IMR-90 (cell line): Measurements from ENCODE around the gene YJEFN3. TPM values are rescaled to one million over a fixed set of nuclear protein-coding genes. Genes with fewer than 3 reads are reported as not detected.
A peak's percentile ranks its signal among the peaks of the same experiment; 100 is the strongest.

ENCODE experiments used
- ATAC-seq: fragments of 200-7000 bp; cut with Tn5 transposase; 2 replicates; pipeline ENCODE4 v1.9.1; 2020; ENCODE audit warnings: low read depth, mild to moderate bottlenecking, moderate library complexity
- BruUV-seq: library from RNA; stranded (reverse); fragments of 400-500 nt; replicated peaks from 2 replicates; lab custom pipeline; 2021; lab: Mats Ljungman, UMichigan
- CTCF ChIA-PET: fragments of 300-600 bp; formaldehyde crosslinking; extraction: SDS; loops from one replicate; lab custom pipeline; 2021; ENCODE audit warnings: antibody characterized with exemption; lab: Yijun Ruan, JAX
- POLR2A ChIA-PET: fragments of 300-600 bp; sonication (Branson Sonifier 250); formaldehyde crosslinking; loops from one replicate; lab custom pipeline; 2022; ENCODE audit warnings: antibody characterized with exemption; ENCODE audit not compliant: unreplicated experiment; lab: Charles Lee
- DNase-seq: peaks from one replicate; pipeline ENCODE4 v3.0.0; 2013
- H2AFZ ChIP-seq: replicated peaks from 2 replicates; pipeline ENCODE3; 2013; ENCODE audit warnings: low read length, mild to moderate bottlenecking; ENCODE audit not compliant: poor library complexity
- H2AK5ac ChIP-seq: 2 replicates; pipeline ENCODE4 v1.6.1; 2013; ENCODE audit warnings: low read depth, low read length, inconsistent platforms
- H2AK9ac ChIP-seq: replicated peaks from 2 replicates; pipeline ENCODE3; 2013; ENCODE audit warnings: mild to moderate bottlenecking, low read depth, low read length, moderate library complexity; ENCODE audit not compliant: poor library complexity
- H2BK120ac ChIP-seq: 2 replicates; pipeline ENCODE4 v1.6.1; 2013; ENCODE audit warnings: low read depth, low read length, inconsistent platforms
- H2BK15ac ChIP-seq: 3 replicates; pipeline ENCODE4 v1.6.1; 2013; ENCODE audit warnings: low read depth, low read length, inconsistent platforms
- H2BK20ac ChIP-seq: 2 replicates; pipeline ENCODE4 v1.6.1; 2013; ENCODE audit warnings: low read depth, mild to moderate bottlenecking, inconsistent platforms, low read length, moderate library complexity
- H2BK5ac ChIP-seq: 2 replicates; pipeline ENCODE4 v1.6.1; 2013; ENCODE audit warnings: mild to moderate bottlenecking, low read depth, low read length, inconsistent platforms; ENCODE audit not compliant: poor library complexity, severe bottlenecking
- H3K14ac ChIP-seq: replicated peaks from 2 replicates; pipeline ENCODE4 v1.6.1; 2013; ENCODE audit warnings: low read depth, low read length, inconsistent platforms
- H3K18ac ChIP-seq: 2 replicates; pipeline ENCODE4 v1.6.1; 2013; ENCODE audit warnings: low read depth, low read length, control low read depth
- H3K23ac ChIP-seq: 2 replicates; pipeline ENCODE4 v1.6.1; 2013; ENCODE audit warnings: low read depth, low read length, inconsistent platforms
- H3K27ac ChIP-seq: 2 replicates; pipeline ENCODE4 v1.5.1; 2013; ENCODE audit warnings: mild to moderate bottlenecking, control low read depth, low read length; ENCODE audit not compliant: insufficient read depth
- H3K27me3 ChIP-seq: 2 replicates; pipeline ENCODE4 v1.6.1; 2013; ENCODE audit warnings: low read length; ENCODE audit not compliant: control insufficient read depth, insufficient read depth
- H3K36me3 ChIP-seq: 2 replicates; pipeline ENCODE4 v1.6.1; 2013; ENCODE audit warnings: low read length, mixed read lengths; ENCODE audit not compliant: control insufficient read depth, insufficient read depth
- H3K4ac ChIP-seq: 2 replicates; pipeline ENCODE4 v1.6.1; 2013; ENCODE audit warnings: low read depth, low read length, inconsistent platforms
- H3K4me1 ChIP-seq: 2 replicates; pipeline ENCODE4 v1.6.1; 2013; ENCODE audit warnings: low read length, mixed read lengths; ENCODE audit not compliant: control insufficient read depth, insufficient read depth
- H3K4me2 ChIP-seq: 2 replicates; pipeline ENCODE4 v1.6.1; 2013; ENCODE audit warnings: low read depth, mild to moderate bottlenecking, control low read depth, low read length, moderate library complexity
- H3K4me3 ChIP-seq: 2 replicates; pipeline ENCODE4 v1.5.1; 2013; ENCODE audit warnings: low read depth, mild to moderate bottlenecking, control low read depth, low read length, moderate library complexity; ENCODE audit not compliant: insufficient read depth
- H3K56ac ChIP-seq: 2 replicates; pipeline ENCODE4 v1.6.1; 2013; ENCODE audit warnings: low read length, inconsistent platforms; ENCODE audit not compliant: insufficient read depth; ENCODE audit errors: extremely low read depth
- H3K79me1 ChIP-seq, 2 experiments: 2 replicates each; pipeline ENCODE4 v1.6.1; 2013; ENCODE audit warnings: low read length in 2 of 2, inconsistent platforms in 1 of 2, low read depth in 1 of 2
- H3K9ac ChIP-seq: 2 replicates; pipeline ENCODE4 v1.6.1; 2013; ENCODE audit warnings: low read depth, low read length, control low read depth
- H3K9me1 ChIP-seq: 2 replicates; pipeline ENCODE4 v1.6.1; 2013; ENCODE audit warnings: low read length, inconsistent platforms; ENCODE audit not compliant: insufficient read depth
- H3K9me3 ChIP-seq: 2 replicates; pipeline ENCODE4 v1.6.1; 2013; ENCODE audit warnings: low read length; ENCODE audit not compliant: control insufficient read depth, insufficient read depth
- H4K20me1 ChIP-seq: 2 replicates; pipeline ENCODE4 v1.6.1; 2013; ENCODE audit warnings: low read length, inconsistent platforms; ENCODE audit not compliant: insufficient read depth
- H4K5ac ChIP-seq: 2 replicates; pipeline ENCODE4 v1.6.1; 2013; ENCODE audit warnings: mild to moderate bottlenecking, low read depth, low read length, control low read depth
- H4K8ac ChIP-seq, 2 experiments: 2 replicates each; pipeline ENCODE4 v1.6.1; 2013; ENCODE audit warnings: low read depth in 2 of 2, low read length in 2 of 2, control low read depth in 1 of 2, inconsistent platforms in 1 of 2
- H4K91ac ChIP-seq: 2 replicates; pipeline ENCODE4 v1.6.1; 2013; ENCODE audit warnings: low read depth, low read length, inconsistent platforms; ENCODE audit not compliant: insufficient read depth
- CHD1 ChIP-seq: IDR thresholded peaks from 2 replicates; pipeline ENCODE4 v1.6.1; 2012; ENCODE audit warnings: low read depth, low read length, improper control_type of control experiment
- CTCF ChIP-seq: conservative IDR thresholded peaks from 2 replicates; pipeline ENCODE4 v1.5.1; 2012; ENCODE audit warnings: mild to moderate bottlenecking, low read depth, low read length, improper control_type of control experiment
- MAFK ChIP-seq: IDR thresholded peaks from 2 replicates; pipeline ENCODE4 v1.6.1; 2012; ENCODE audit warnings: low read depth, low read length, improper control_type of control experiment
- MAZ ChIP-seq: IDR thresholded peaks from 2 replicates; pipeline ENCODE4 v1.6.1; 2012; ENCODE audit warnings: low read depth, mild to moderate bottlenecking, low read length, improper control_type of control experiment, moderate library complexity, borderline replicate concordance
- MXI1 ChIP-seq: IDR thresholded peaks from 2 replicates; pipeline ENCODE4 v1.6.1; 2012; ENCODE audit warnings: low read depth, mild to moderate bottlenecking, low read length, moderate library complexity, borderline replicate concordance
- RFX5 ChIP-seq: IDR thresholded peaks from 2 replicates; pipeline ENCODE4 v1.8.0; 2012; ENCODE audit warnings: low read depth, mild to moderate bottlenecking, low read length, moderate library complexity
- SMC3 ChIP-seq: fragments of 150-350 bp; IDR thresholded peaks from 2 replicates; pipeline ENCODE4 v1.6.1; 2016; ENCODE audit warnings: low read depth, mild to moderate bottlenecking, antibody characterized with exemption, low read length, moderate library complexity
- USF2 ChIP-seq: fragments of 150-350 bp; IDR thresholded peaks from 2 replicates; pipeline ENCODE4 v1.6.1; 2017; ENCODE audit warnings: mild to moderate bottlenecking, antibody characterized with exemption, low read length, low read depth
- WGBS, 2 experiments: methylation state at CpG; one replicate each; pipeline versions ENCODE4 v1.1.5 to v1.1.7; 2013; ENCODE audit warnings: missing lambda C conversion rate in 2 of 2; ENCODE audit not compliant: insufficient read length in 1 of 2; ENCODE audit errors: extremely low coverage in 2 of 2; 5-methylcytosine and 5-hydroxymethylcytosine counted together
- dilution Hi-C: fragments of 300-500 bp; cut with HindIII; formaldehyde crosslinking; loops from one replicate; pipeline ENCODE4 v1.14.3; 2018; ENCODE audit warnings: low sequenced_read_pairs; ENCODE audit not compliant: unreplicated experiment
- in situ Hi-C: fragments of 300-500 bp; cut with MboI; formaldehyde crosslinking; loops from 3 replicates; pipeline ENCODE4 v1.14.3; 2019; ENCODE audit warnings: low sequenced_read_pairs, inconsistent platforms, mixed read lengths
- intact Hi-C: fragments of 100-400 bp; cut with micrococcal nuclease; formaldehyde crosslinking; loops from 2 replicates; pipeline ENCODE4 v1.10.0; 2022
- polyA plus RNA-seq, 3 experiments: library from polyadenylated mRNA; depleted of rRNA; stranded (reverse); fragments of >200 nt; gene quantifications; 2 replicates each; pipeline ENCODE4 v1.2.3, GENCODE V29; 2012; ENCODE audit warnings: low replicate concordance in 1 of 3
- total RNA-seq: library from RNA; depleted of rRNA; stranded (reverse); fragments of >200 nt; gene quantifications from 2 replicates; pipeline ENCODE4 v1.2.3, GENCODE V29; 2012

Gene YJEFN3
- total and polyA plus RNA-seq, 2 of the 4 experiments (the other 2 are of a cell fraction): 0.72 to 4.0 TPM

DNA sequence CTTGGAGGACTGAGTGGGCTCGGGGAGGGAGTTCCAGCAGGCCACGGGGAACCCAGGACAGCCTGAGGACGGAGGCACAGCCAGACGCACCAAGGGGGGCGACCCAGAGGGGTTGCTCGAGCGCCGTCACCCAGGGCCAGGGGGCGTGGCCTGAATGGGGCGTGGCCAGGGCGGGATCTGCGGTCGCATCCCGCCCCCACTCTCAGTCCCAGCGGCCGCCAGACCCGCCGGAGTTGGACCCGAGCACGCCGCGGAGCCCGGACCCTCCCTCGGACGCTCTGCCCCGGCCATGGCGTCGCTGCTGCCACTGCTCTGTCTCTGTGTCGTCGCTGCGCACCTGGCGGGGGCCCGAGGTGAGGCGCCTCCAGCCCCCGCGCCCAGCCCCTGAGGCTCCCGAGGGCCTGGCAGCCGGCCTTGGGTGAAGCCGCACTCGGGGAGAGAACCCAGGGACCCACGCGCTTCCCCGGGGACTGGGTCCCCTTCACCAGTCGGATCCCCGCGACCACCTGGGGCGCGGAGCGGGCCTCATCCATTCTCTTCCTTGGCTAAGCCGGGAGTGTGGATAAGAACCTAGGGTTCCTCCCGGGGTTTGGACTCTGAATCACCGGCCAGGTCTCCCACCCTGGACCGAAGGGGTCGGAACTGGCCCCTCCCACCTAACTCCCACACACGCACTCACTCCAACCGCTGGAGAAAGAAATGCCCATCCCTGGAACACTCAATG, 9.5 kb downstream of the YJEFN3 start, which contains the start of gene CILP2:
TSS of gene CILP2 (plus strand) at position 205 of the 724 bp plus-strand sequence. CDS start at position 290, 85 bp downstream.
- H3K14ac ChIP-seq: no peak within 1 kb of the TSS
- H3K18ac ChIP-seq: no peak within 1 kb of the TSS
- H3K9ac ChIP-seq: no peak within 1 kb of the TSS
- H3K4me3 ChIP-seq: no peak within 1 kb of the TSS
- H2BK120ac ChIP-seq: no peak within 1 kb of the TSS
- in situ Hi-C loops: loop anchor here (5.0 to 25.0 kb wide), 2 partner anchors 104 to 424 kb away; partner anchors contain the start of gene GMIP
- intact Hi-C loops: no loop called here
- no peak within 1 kb of the TSS for H2AK5ac ChIP-seq
- WGBS, 2 experiments: 10% methylated on average over 36 of the region's 56 CpGs; no CpG with 5 or more reads in 1 of the 2 experiments
- no peak within 1 kb of the TSS for H3K23ac ChIP-seq
- H3K9me1 ChIP-seq: no peaks in the 10 kb centered on the region
- ChIA-PET CTCF (interaction anchor here (1.1 kb wide), 1 partner anchor 17 kb away, joined by 3 read pairs; no protein-coding TSS in a partner anchor), POLR2A (no interaction called here)
- peak within 1 kb of the TSS; percentile 33; the same call in 1 of the 2 replicates for H3K4me2 ChIP-seq
- H3K4ac ChIP-seq: no peak within 1 kb of the TSS
- no peak within 1 kb of the TSS for H2BK5ac ChIP-seq
- BruUV-seq: no TSS peak
- H3K36me3 ChIP-seq: no peaks in the 10 kb centered on the region
- peak within 1 kb of the TSS; percentile 70 for H2AFZ ChIP-seq
- TF ChIP-seq MXI1 (no peak), CHD1 (no peak), MAFK (no peak), USF2 (no peak), RFX5 (no peak), CTCF (no peak), MAZ (no peak; the same call in 1 of the 2 replicates), SMC3 (no peak)
- H3K79me1 ChIP-seq: no peaks in the 10 kb centered on the region
- no peak within 1 kb of the TSS for H4K91ac ChIP-seq
- H3K27me3 ChIP-seq: peaks cover 25% of the 10 kb centered on the region
- H3K9me3 ChIP-seq: no peaks in the 10 kb centered on the region; the same call in 1 of the 2 replicates
- H4K8ac ChIP-seq: no peak within 1 kb of the TSS
- H3K4me1 ChIP-seq: no peaks in the 10 kb centered on the region; the same call in 1 of the 2 replicates
- dilution Hi-C loops: no loop called here
- peak; percentile 52 for ATAC-seq
- peaks cover 1% of the 10 kb centered on the region; the same call in 1 of the 2 replicates for H4K20me1 ChIP-seq
- no peak within 1 kb of the TSS for H4K5ac ChIP-seq
- DNase-seq: no peak
- peak within 1 kb of the TSS; percentile 55 for H2AK9ac ChIP-seq
- no peak within 1 kb of the TSS for H3K56ac ChIP-seq
- no peak within 1 kb of the TSS for H3K27ac ChIP-seq
- no peak within 1 kb of the TSS for H2BK15ac ChIP-seq
- no peak within 1 kb of the TSS for H2BK20ac ChIP-seq
